Fibroblast of skin of left quadriceps (primary cell): Measurements from ENCODE around the gene TRAF3IP1.
A peak's percentile ranks its signal among the peaks of the same experiment; 100 is the strongest.
"Not testable (repeated sequence)": the region's sequence is repeated elsewhere in the genome, so short reads cannot be mapped to it uniquely, and the experiment has no call there.

ENCODE experiments used
- DNase-seq, 2 experiments: peaks; one replicate each; pipeline ENCODE4 v3.0.0-alpha.2; 2013; ENCODE audit warnings: low read depth in 2 of 2

TRAF3IP1 gene

DNA sequence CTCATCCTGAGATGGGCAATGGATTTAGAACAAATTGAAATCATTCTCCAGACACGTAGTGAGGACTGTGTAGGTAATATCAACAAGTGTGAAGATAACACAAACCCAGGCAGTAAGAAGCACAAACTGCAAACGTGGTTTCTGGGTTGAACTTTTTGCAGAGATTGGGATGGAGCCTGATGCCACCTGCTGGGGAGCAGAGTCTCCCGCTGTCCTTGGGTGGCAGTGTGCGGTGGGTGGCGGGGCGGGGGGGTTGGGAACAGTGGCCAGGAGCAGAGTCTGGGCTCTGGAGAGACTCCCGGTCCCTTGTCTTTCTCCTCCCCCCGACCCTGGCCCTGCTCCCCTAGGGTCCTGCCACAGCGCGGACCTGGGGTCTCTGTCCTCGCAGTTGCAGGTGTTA lies 19.5 kb downstream of the TRAF3IP1 start:
- no peak for DNase-seq

- DNase-seq = no peak
Observed at GRCh38 chr2:238341536-238341935, 21.2 kb downstream of the TRAF3IP1 start.

DNA sequence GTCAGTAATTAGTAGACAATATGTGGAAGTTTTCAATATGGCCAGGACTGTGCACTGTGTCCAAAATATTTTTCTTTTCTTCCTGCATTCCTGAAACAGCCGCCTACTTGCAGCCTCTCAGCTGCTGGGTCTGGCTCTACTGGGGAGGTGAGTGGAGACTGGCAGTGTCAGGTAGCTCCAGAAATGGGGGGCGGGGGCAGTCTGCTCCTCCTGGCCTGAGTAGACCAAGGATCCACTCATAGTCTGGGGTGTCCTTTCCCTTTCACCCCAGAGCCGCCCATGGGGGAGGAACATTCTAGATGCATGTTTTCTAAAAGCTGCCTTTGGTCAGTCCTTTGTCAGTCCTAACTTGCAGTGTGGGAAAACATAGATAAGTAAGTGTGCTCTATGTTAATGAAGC lies 23.7 kb downstream of the TRAF3IP1 start:
- no peak for DNase-seq

GRCh38 chr2:238344517-238344916 lies 24.2 kb downstream of the TRAF3IP1 start:
- no peak for DNase-seq

GRCh38 chr2:238345297-238345968 lies 25.1 kb downstream of the TRAF3IP1 start:
- DNase-seq = no peak

DNA sequence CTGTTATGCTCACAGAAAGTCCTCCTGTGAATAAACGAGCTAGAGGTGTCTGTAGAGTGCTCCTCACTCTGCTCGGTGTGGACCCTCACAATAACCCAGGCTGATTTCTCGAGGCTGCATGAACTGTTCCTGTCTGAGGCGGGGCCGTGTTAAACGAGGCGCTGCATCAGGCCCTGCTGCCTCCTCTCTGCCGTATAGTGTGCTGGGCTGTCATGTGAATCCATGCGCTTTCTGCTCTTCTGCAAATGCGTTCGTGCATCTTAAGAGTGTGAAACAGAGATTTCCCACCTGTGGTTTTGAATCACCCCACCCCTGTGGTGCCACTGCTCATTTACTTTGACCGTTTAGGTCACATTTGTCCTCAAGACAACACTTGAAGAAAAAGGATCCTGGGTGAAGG lies 26.2 kb downstream of the TRAF3IP1 start:
- no peak for DNase-seq

DNA sequence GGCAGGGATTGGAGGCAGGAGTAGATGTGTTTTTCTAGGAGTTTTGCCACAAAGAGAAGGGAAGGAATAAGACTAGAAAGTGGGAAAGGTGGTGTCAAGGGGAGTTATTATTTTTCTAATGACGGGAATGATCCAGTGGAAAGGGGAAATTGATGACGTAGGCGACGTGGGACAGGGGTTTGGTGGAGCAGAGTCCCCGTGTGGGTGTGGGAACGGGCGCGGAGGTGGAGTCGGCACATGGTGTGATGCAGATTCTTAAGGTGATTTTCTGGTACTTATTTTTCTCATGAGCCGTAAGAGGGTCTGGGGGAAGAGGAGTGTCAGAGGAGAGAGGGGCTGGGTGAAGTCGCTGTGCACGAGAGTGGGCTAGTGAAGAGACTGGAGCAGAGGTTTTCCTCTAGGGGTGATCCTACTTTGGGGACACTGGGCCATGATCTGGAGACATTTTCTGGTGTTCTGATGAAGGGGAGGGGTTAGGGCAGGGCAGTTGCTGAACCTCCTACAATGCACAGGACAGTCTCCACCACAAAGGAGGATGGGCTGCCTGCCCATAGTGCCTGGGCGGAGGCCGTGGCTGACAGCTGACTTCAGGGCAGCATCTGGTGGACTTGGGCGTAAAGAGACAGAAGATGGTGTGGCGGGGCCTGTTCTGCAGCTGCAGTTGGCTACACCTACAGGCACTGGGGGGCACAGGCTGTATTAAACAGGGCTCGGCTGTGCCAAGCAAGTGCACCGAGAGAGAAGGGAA lies 30.0 kb downstream of the TRAF3IP1 start:
- DNase-seq = no peak

- DNase-seq = no peak
Observed at GRCh38 chr2:238351315-238351714, 31.0 kb downstream of the TRAF3IP1 start.

DNA sequence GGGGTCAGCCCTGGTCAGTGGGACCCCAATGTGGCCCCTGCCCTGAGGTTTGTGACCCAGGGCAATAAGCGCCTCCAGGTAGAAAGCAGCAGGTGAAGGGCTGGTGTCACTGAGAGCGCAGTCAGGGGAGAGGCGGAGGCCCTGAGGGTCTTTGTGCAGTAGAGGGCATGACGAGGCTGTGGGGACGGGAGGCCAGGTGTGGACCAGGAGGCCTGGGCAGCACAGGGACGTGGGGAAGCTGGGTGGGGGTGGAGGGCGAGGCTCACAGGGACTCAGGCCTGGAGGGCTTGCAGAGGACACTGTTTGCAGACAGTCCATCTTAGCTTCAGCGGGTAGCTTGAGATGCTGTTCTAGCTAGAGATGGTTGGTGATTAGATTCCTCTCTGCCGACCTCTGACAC lies 32.0 kb downstream of the TRAF3IP1 start:
- no peak for DNase-seq

GRCh38 chr2:238358769-238359168 lies 38.5 kb downstream of the TRAF3IP1 start:
- no peak for DNase-seq

GRCh38 chr2:238359403-238359802 lies 39.1 kb downstream of the TRAF3IP1 start:
- DNase-seq = no peak

- DNase-seq = no peak
Observed at GRCh38 chr2:238361877-238362276, 41.6 kb downstream of the TRAF3IP1 start.

DNA sequence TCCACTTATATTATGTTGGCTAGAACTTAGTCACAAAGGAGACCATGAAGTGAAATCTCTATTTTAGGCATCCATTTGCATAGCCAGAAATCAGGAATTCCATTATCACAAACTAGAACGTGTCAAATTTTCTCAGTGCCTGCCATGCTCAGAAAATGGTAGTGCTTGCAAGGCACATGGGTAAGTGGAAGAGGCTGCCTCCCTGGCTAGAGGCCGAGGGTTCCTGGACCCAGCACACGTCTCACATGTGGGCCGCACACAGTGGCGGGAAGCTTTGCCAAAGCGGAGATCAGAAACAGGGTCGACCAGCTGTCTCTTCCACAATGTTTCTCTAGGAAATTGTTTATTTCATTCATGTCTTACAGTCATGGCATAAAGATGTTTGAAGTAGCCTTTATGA lies 42.3 kb downstream of the TRAF3IP1 start:
- DNase-seq = no peak

- DNase-seq = no peak
Observed at GRCh38 chr2:238369591-238370040, 49.3 kb downstream of the TRAF3IP1 start.

- DNase-seq = no peak
Observed at GRCh38 chr2:238370094-238370822, 49.9 kb downstream of the TRAF3IP1 start.

DNA sequence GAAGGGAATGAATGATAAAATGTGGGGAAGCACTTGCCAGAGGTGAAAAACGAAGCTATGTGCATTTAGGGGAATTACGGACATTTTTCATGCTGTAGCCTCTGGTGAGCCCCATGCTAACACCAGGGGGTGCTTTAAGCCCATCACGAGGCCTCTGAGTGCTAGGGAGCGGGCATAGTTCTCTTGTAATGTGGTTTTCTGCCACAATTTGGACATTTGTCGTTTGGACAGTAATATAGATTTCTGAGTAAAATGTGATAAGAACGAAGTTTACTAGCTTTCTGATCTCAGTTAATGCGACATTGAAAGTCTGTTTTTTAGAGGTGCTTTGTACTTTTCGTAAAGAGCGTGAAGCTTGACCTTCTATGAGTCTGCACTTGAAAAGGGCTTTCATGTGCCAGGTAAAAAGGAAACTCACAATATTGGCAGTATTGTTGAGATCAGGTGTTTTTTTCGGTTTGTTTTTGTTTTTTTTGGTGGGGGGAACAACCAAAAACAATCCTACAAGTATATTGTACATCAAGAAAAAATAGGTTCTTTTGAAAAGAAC lies 50.6 kb downstream of the TRAF3IP1 start:
- peak; percentile 46 to 48 for DNase-seq

- DNase-seq = not testable (repeated sequence)
Observed at GRCh38 chr2:238372277-238372676, 52.0 kb downstream of the TRAF3IP1 start.

GRCh38 chr2:238376884-238377391 lies 56.6 kb downstream of the TRAF3IP1 start:
- no peak for DNase-seq

DNA sequence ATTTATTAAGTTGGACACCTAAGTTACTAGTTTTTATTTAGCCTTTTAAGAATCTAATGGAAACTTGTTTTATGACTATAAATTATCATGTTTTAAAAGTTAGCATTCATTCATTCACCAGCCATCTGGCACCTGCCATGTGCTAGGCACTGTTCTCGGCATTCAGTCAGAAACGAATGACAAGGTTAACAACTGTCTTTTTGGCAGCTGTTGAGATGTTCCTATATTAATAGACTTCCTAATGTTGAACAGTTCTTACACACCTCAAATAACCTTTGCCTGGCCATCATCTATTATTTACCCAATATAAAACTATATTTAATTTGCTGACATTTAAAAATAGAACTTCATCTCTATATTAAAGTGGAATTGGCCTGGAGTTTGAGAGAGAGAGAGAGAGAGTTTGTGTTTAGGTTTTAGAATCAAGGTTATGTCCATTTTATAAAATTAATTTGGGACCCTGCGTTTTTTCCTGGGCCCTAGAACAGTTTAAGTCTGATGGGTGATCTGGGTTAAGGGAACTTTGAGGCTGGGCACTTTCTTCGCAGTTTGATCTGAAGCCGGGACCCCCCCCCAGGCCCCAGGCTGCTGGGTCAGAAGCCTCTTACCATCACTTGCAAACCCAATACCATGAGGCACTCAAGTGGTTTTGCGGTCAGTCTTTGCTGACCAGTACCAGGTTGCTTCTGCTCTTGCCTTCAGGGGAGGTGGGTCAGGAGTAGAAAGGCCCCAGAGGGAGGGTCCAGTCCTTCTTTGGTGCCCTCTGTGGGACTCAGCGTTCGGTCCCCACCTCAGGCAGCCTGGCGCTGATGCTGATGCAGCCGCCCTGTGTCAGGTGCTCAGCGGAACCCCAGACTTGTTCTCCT lies 58.1 kb downstream of the TRAF3IP1 start:
- no peak for DNase-seq

GRCh38 chr2:238379096-238379810 lies 58.9 kb downstream of the TRAF3IP1 start:
- DNase-seq = no peak

DNA sequence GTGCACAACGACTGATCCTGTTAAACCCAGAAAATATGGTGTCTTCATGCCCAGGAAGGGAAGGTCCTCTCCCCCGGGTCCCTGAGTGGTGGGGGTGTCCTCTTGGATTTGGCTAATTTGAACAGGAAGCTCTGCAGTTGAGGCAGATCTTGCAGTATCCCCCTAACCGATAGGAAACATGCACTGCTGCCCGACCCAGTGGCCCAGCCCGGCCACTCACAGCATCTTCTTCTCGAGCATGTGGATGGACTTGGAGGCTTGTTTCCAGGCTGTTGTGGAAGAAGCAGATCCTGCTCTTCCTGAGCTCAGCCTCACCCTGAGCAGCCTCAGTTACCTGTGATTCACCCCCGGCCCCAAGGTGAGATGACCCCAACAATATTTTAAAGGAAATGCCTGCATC lies 60.0 kb downstream of the TRAF3IP1 start:
- DNase-seq = no peak
